ENCODE measurements around the gene KIF6. TPM values are rescaled to one million over a fixed set of nuclear protein-coding genes. Genes with fewer than 3 reads are reported as not detected.

The KIF6 gene
- total RNA-seq, 1 experiment from 2014 or later, result not detected

DNA sequence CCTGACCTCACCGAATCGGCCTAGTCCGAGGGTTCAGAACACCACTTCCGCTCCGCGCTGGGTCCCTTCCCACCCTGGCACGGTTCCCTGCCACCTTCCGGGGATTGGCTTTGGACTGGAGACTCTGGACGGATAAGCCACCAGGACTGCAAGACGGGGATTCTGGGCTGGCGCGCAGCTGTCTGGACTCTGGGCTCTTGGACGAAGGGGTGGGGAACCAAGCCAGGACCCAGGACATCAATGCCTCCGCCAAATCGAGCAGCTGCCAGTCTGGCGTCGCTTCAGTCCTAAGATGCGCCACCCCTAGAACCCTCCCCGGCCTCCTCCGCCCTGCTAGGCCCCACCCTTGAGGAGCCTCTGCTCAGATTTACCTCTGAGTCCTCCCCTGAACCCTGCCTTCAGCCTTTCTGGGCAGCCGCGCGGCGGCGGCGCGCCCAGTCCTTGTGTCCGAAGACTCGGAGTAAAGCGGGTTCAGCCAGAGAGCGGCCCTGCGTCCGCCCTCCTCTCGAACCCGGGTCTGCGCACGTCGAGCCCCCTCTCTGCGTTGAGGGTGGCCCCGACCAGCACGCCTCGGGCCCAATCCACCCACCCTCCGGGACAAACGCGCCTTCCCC, 412.2 kb downstream of the KIF6 start:
- TF ChIP-seq EZH2 (IDR thresholded peaks at IDR 0.05) (no peak), TCF7L2 (IDR thresholded peaks at IDR 0.05; ENCODE audit: borderline replicate concordance, extremely low read depth, insufficient read depth, insufficient read length) (no peak), POLR2A (IDR thresholded peaks at IDR 0.05; ENCODE audit: borderline replicate concordance, extremely low read depth, insufficient read depth, insufficient read length) (no peak), FOSL1 (IDR thresholded peaks at IDR 0.05; ENCODE audit: low read depth) (no peak), YY1 (IDR thresholded peaks at IDR 0.05; ENCODE audit: extremely low read depth, insufficient replicate concordance, low read depth, low read length) (no peak), SP1 (IDR thresholded peaks at IDR 0.05; ENCODE audit: low read depth) (no peak), POLR2AphosphoS5 (IDR thresholded peaks at IDR 0.05; ENCODE audit: low read depth, low read length) (no peak), ZNF274 (IDR thresholded peaks at IDR 0.05; ENCODE audit: low read depth, low read length) (no peak)
- H2AFZ ChIP-seq (ENCODE audit: low read depth, low read length, poor library complexity, severe bottlenecking), result no peak overlapping the region
- CTCF ChIA-PET, result interaction anchor here (0.6 to 1.8 kb wide), 2 partner anchors 10 to 316 kb away, joined by 3 to 4 read pairs; no protein-coding TSS in a partner anchor
- POLR2A ChIA-PET, result no interaction called here
- H3K27me3 ChIP-seq (ENCODE audit: insufficient read depth, low read length), result no peaks in the 10 kb centered on the region
- H3K36me3 ChIP-seq (ENCODE audit: control insufficient read depth in 1 of 2, insufficient read depth in 2 of 2, low read length in 2 of 2), result no peaks in the 10 kb centered on the region
- no peak overlapping the region for H3K4me3 ChIP-seq (replicated peaks in 1 of 2; ENCODE audit: low read depth in 1 of 2, low read length in 2 of 2)
- H3K4me2 ChIP-seq (ENCODE audit: low read length), result no peak overlapping the region
- RAD21 ChIA-PET (ENCODE audit: low non-redundant PET in 1 of 2, low total read pairs in 2 of 2, uncharacterized antibody in 2 of 2, unreplicated experiment in 2 of 2), result no interaction called here
- no peak for DNase-seq (ENCODE audit: low read depth, low spot score)
- no peaks in the 10 kb centered on the region for H3K79me2 ChIP-seq (ENCODE audit: insufficient read depth, low read length)
- H3K9ac ChIP-seq (ENCODE audit: low read length), result no peak overlapping the region
- no peaks in the 10 kb centered on the region for H3K9me2 ChIP-seq (ENCODE audit: insufficient read depth)
- intact Hi-C loops (cut with micrococcal nuclease), result loop anchor here (5.0 kb wide), 1 partner anchor 211 kb away; no protein-coding TSS in a partner anchor
- no peaks in the 10 kb centered on the region for H4K20me1 ChIP-seq (ENCODE audit: insufficient read depth)
- H3K27ac ChIP-seq (ENCODE audit: low read depth, low read length), result no peak overlapping the region
- no peak for ATAC-seq
- no peaks in the 10 kb centered on the region for H3K4me1 ChIP-seq (ENCODE audit: control insufficient read depth in 1 of 2, insufficient read depth in 2 of 2, low read length in 2 of 2)
- no peaks in the 10 kb centered on the region for H3K9me3 ChIP-seq (ENCODE audit: control insufficient read depth in 1 of 2, insufficient read depth in 1 of 2, low read depth in 1 of 2, low read length in 2 of 2)
- no TSS peak for BruUV-seq (replicated peaks)

GRCh38 chr6:39310542-39310941, 414.7 kb downstream of the KIF6 start:
- RAD21 ChIA-PET (ENCODE audit: low non-redundant PET in 1 of 2, low total read pairs in 2 of 2, uncharacterized antibody in 2 of 2, unreplicated experiment in 2 of 2), result no interaction called here
- Histone ChIP-seq H3K4me2 (ENCODE audit: low read length) (no peak overlapping the region), H3K9me3 (ENCODE audit: control insufficient read depth in 1 of 2, insufficient read depth in 1 of 2, low read depth in 1 of 2, low read length in 2 of 2) (no peaks in the 10 kb centered on the region), H2AFZ (ENCODE audit: low read depth, low read length, poor library complexity, severe bottlenecking) (no peak overlapping the region), H4K20me1 (ENCODE audit: insufficient read depth) (no peaks in the 10 kb centered on the region), H3K36me3 (ENCODE audit: control insufficient read depth in 1 of 2, insufficient read depth in 2 of 2, low read length in 2 of 2) (no peaks in the 10 kb centered on the region), H3K4me1 (ENCODE audit: control insufficient read depth in 1 of 2, insufficient read depth in 2 of 2, low read length in 2 of 2) (no peaks in the 10 kb centered on the region), H3K9ac (ENCODE audit: low read length) (no peak overlapping the region), H3K9me2 (ENCODE audit: insufficient read depth) (no peaks in the 10 kb centered on the region), H3K79me2 (ENCODE audit: insufficient read depth, low read length) (no peaks in the 10 kb centered on the region), H3K27ac (ENCODE audit: low read depth, low read length) (no peak overlapping the region), H3K27me3 (ENCODE audit: insufficient read depth, low read length) (no peaks in the 10 kb centered on the region), H3K4me3 (replicated peaks in 1 of 2; ENCODE audit: low read depth in 1 of 2, low read length in 2 of 2) (no peak overlapping the region)
- DNase-seq (ENCODE audit: low read depth, low spot score) (no peak), ATAC-seq (no peak)
- CTCF ChIA-PET, result interaction anchor here (1.1 to 2.6 kb wide), 5 partner anchors 9 to 438 kb away, joined by 3 to 10 read pairs (median 5); no protein-coding TSS in a partner anchor
- POLR2A ChIA-PET, result no interaction called here
- intact Hi-C loops (cut with micrococcal nuclease), result loop anchor here (1.0 to 5.0 kb wide), 5 partner anchors 144 to 438 kb away; no protein-coding TSS in a partner anchor
- BruUV-seq (replicated peaks), result no TSS peak
- TF ChIP-seq EGR1 (IDR thresholded peaks at IDR 0.05; ENCODE audit: low read depth) (no peak), ATF3 (IDR thresholded peaks at IDR 0.05) (no peak), ELF1 (IDR thresholded peaks at IDR 0.05; ENCODE audit: borderline replicate concordance, low read depth) (no peak), ZBTB33 (IDR thresholded peaks at IDR 0.05; ENCODE audit: extremely low read depth, insufficient replicate concordance, low read length) (no peak), EZH2phosphoT487 (IDR thresholded peaks at IDR 0.05; ENCODE audit: borderline replicate concordance) (no peak), SP1 (IDR thresholded peaks at IDR 0.05; ENCODE audit: low read depth) (no peak), CBX3 (IDR thresholded peaks at IDR 0.05; ENCODE audit: low read depth) (no peak), SRF (IDR thresholded peaks at IDR 0.05; ENCODE audit: low read depth) (no peak), FOSL1 (IDR thresholded peaks at IDR 0.05; ENCODE audit: low read depth) (no peak), POLR2AphosphoS5 (IDR thresholded peaks at IDR 0.05; ENCODE audit: low read depth, low read length) (no peak)
